Endothelial cell of umbilical vein (primary cell): ENCODE results near the gene AIF1. TPM values are rescaled to one million over a fixed set of nuclear protein-coding genes. Genes with fewer than 3 reads are reported as not detected.

Source experiments
- BruUV-seq: library from RNA; stranded (reverse); fragments of 400-500 nt; replicated peaks from 2 replicates; lab custom pipeline; 2021; lab: Mats Ljungman, UMichigan
- CTCF ChIA-PET: fragments of 300-600, 350-600 bp; sonication (Branson Sonifier 250); formaldehyde crosslinking; loops from one replicate; lab custom pipeline; 2021; ENCODE audit warnings: antibody characterized with exemption, inconsistent platforms; lab: Charles Lee
- POLR2A ChIA-PET: fragments of 300-600, 350-600 bp; sonication (Branson Sonifier 250); formaldehyde crosslinking; loops from one replicate; lab custom pipeline; 2021; ENCODE audit warnings: antibody characterized with exemption, inconsistent platforms; lab: Charles Lee
- DNase-seq: peaks from one replicate; pipeline ENCODE4 v3.0.0-alpha.2; 2011; ENCODE audit warnings: low read depth, low spot score
- FAIRE-seq: peaks from 2 replicates; lab custom pipeline; 2011; peaks lifted over from hg19 to GRCh38; lab: Jason Lieb, UNC
- H2AFZ ChIP-seq: 2 replicates; pipeline ENCODE4 v1.6.0; 2012; ENCODE audit warnings: low read depth, low read length, control low read depth, inconsistent platforms
- H3K27ac ChIP-seq: 2 replicates; pipeline ENCODE4 v1.5.1; 2011; ENCODE audit warnings: low read depth, mild to moderate bottlenecking, control low read depth, low read length, moderate library complexity; ENCODE audit not compliant: insufficient read depth
- H3K27me3 ChIP-seq, 2 experiments: 2 replicates each; pipeline versions ENCODE4 v1.6.0 to v1.6.1; 2011; ENCODE audit warnings: low read length in 2 of 2, mixed read lengths in 1 of 2; ENCODE audit not compliant: control insufficient read depth in 2 of 2, insufficient read depth in 2 of 2
- H3K36me3 ChIP-seq, 2 experiments: 2 replicates in 1 of 2; 3 replicates in 1 of 2; pipeline ENCODE4 v1.5.1; 2011; ENCODE audit warnings: low read length in 2 of 2, mild to moderate bottlenecking in 1 of 2, moderate library complexity in 1 of 2; ENCODE audit not compliant: control insufficient read depth in 2 of 2, insufficient read depth in 2 of 2; ENCODE audit errors: extremely low read depth in 1 of 2
- H3K4me1 ChIP-seq: 3 replicates; pipeline ENCODE4 v1.5.1; 2011; ENCODE audit warnings: mild to moderate bottlenecking, low read length; ENCODE audit not compliant: control insufficient read depth, insufficient read depth; ENCODE audit errors: extremely low read depth
- H3K4me2 ChIP-seq: 2 replicates; pipeline ENCODE4 v1.6.1; 2011; ENCODE audit warnings: low read length, control low read depth, mixed read lengths; ENCODE audit not compliant: insufficient read depth
- H3K4me3 ChIP-seq, 3 experiments: fragments of 200-600 bp in 1 of 3; sonication (generic), shearing (Covaris generic) in 1 of 3; replicated peaks in 1 of 3; 2 replicates each; pipeline ENCODE4 v1.5.1; 2011 to 2016; ENCODE audit warnings: control low read depth in 3 of 3, low read length in 3 of 3, mild to moderate bottlenecking in 2 of 3, inconsistent platforms in 1 of 3, low read depth in 1 of 3, moderate library complexity in 1 of 3; ENCODE audit not compliant: insufficient read depth in 1 of 3
- H3K79me2 ChIP-seq: 2 replicates; pipeline ENCODE4 v1.6.0; 2012; ENCODE audit warnings: low read length, inconsistent platforms; ENCODE audit not compliant: control insufficient read depth, insufficient read depth
- H3K9ac ChIP-seq: replicated peaks from 2 replicates; pipeline ENCODE3; 2011; ENCODE audit warnings: low read length, control low read depth; ENCODE audit not compliant: insufficient read depth; ENCODE audit errors: extremely low read depth
- H3K9me1 ChIP-seq: replicated peaks from 3 replicates; pipeline ENCODE4 v1.6.0; 2011; ENCODE audit warnings: mild to moderate bottlenecking, low read length; ENCODE audit not compliant: control insufficient read depth, insufficient read depth; ENCODE audit errors: extremely low read depth
- H3K9me3 ChIP-seq: replicated peaks from 2 replicates; pipeline ENCODE4 v1.5.1; 2012; ENCODE audit warnings: low read length, inconsistent platforms; ENCODE audit not compliant: control insufficient read depth, insufficient read depth
- H4K20me1 ChIP-seq: replicated peaks from 2 replicates; pipeline ENCODE3; 2011; ENCODE audit warnings: mild to moderate bottlenecking, low read length; ENCODE audit not compliant: control insufficient read depth, insufficient read depth; ENCODE audit errors: extremely low read depth
- CTCF ChIP-seq, 2 donors: IDR thresholded peaks; 1 replicate in 1 of 2; 2 replicates in 1 of 2; pipeline ENCODE4 v1.5.1; 2011; ENCODE audit warnings: low read length in 2 of 2, mild to moderate bottlenecking in 2 of 2, moderate library complexity in 2 of 2, control low read depth in 1 of 2, inconsistent platforms in 1 of 2, low read depth in 1 of 2; ENCODE audit not compliant: insufficient read depth in 1 of 2; ENCODE audit errors: extremely low read depth in 1 of 2
- EZH2 ChIP-seq: IDR thresholded peaks from 2 replicates; pipeline ENCODE4 v1.6.1; 2012; ENCODE audit warnings: borderline replicate concordance, low read depth, mild to moderate bottlenecking, moderate library complexity, low read length, inconsistent platforms; ENCODE audit not compliant: severe bottlenecking
- FOS ChIP-seq: IDR thresholded peaks from 2 replicates; pipeline ENCODE4 v1.6.1; 2011; ENCODE audit warnings: mild to moderate bottlenecking, low read length, moderate library complexity, borderline replicate concordance; ENCODE audit not compliant: insufficient read depth
- GATA2 ChIP-seq: IDR thresholded peaks from 2 replicates; pipeline ENCODE4 v1.7.0; 2011; ENCODE audit warnings: low read depth, mild to moderate bottlenecking, moderate library complexity, mixed read lengths, low read length; ENCODE audit not compliant: insufficient read length, insufficient read depth
- JUN ChIP-seq: IDR thresholded peaks from 2 replicates; pipeline ENCODE4 v1.6.1; 2011; ENCODE audit warnings: borderline replicate concordance, low read depth; ENCODE audit not compliant: insufficient read length, insufficient read depth
- MAX ChIP-seq: IDR thresholded peaks from 2 replicates; pipeline ENCODE4 v1.6.1; 2011; ENCODE audit not compliant: insufficient read depth, insufficient read length
- MYC ChIP-seq: IDR thresholded peaks from one replicate; pipeline ENCODE4 v1.6.1; 2011; ENCODE audit warnings: mild to moderate bottlenecking, low read depth, low read length
- POLR2A ChIP-seq: IDR thresholded peaks from 2 replicates; pipeline ENCODE4 v1.6.1; 2012; ENCODE audit warnings: low read depth, mild to moderate bottlenecking, control low read depth, low read length
- POLR2AphosphoS5 ChIP-seq: IDR thresholded peaks from 2 replicates; pipeline ENCODE4 v1.6.1; 2012; ENCODE audit warnings: low read depth, mild to moderate bottlenecking, control low read depth, low read length, moderate library complexity; ENCODE audit not compliant: insufficient read depth
- dilution Hi-C: fragments of 300-500 bp; cut with MboI; formaldehyde crosslinking; loops from one replicate; pipeline ENCODE4 v1.15.0; 2019; ENCODE audit warnings: low sequenced_read_pairs; ENCODE audit not compliant: extremely low pct_ligation_motif_present
- intact Hi-C: fragments of 100-400 bp; cut with micrococcal nuclease; formaldehyde crosslinking; loops from one replicate; pipeline ENCODE4 v1.10.0; 2022
- polyA plus RNA-seq, 4 experiments: library from polyadenylated mRNA; depleted of rRNA in 3 of 4; stranded (reverse) in 3 of 4; unstranded in 1 of 4; fragments of >200 nt; gene quantifications; 2 replicates each; pipeline versions ENCODE4 v1.2.1 to v1.2.3, GENCODE V29; 2011 to 2012; ENCODE audit warnings: missing spikeins in 1 of 4
- total RNA-seq: library from RNA; stranded (reverse); gene quantifications from 2 replicates; pipeline ENCODE4 v1.2.3, GENCODE V29; 2021

Gene AIF1
- total and polyA plus RNA-seq, 2 donors (not counting 3 experiments of a cell fraction or from before 2014, with no cell fraction given), result not detected

DNA sequence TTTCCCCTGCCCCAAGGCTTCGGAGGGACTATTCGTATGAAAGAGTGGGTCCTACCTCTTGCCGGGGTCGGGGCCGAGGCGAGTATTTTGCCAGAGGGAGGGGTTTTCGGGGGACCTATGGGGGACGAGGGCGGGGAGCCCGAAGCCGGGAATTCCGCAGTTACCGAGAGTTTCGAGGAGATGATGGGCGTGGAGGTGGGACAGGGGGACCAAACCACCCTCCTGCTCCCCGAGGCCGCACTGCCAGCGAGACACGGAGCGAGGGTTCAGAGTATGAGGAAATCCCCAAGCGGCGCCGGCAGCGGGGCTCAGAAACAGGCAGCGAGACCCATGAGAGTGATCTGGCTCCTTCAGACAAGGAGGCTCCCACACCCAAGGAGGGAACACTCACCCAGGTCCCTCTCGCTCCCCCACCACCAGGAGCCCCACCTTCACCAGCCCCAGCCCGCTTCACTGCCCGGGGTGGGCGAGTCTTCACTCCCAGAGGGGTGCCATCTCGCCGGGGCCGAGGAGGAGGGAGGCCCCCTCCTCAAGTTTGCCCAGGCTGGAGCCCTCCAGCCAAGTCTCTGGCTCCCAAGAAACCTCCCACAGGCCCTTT, 16.7 kb downstream of the AIF1 start:
- Histone ChIP-seq H3K4me1 (no peaks in the 10 kb centered on the region), H3K4me2 (no peak overlapping the region), H3K79me2 (peaks cover 26% of the 10 kb centered on the region), H3K27me3 (no peaks in the 10 kb centered on the region), H3K4me3 (no peak overlapping the region), H2AFZ (no peak overlapping the region), H3K9me3 (no peaks in the 10 kb centered on the region), H3K9ac (no peak overlapping the region), H4K20me1 (peaks cover 3% of the 10 kb centered on the region), H3K9me1 (no peaks in the 10 kb centered on the region), H3K27ac (no peak overlapping the region), H3K36me3 (peaks cover 51 to 84% of the 10 kb centered on the region in 2 experiments)
- dilution Hi-C loops, result no loop called here
- DNase-seq (no peak), FAIRE-seq (no peak)
- POLR2A ChIA-PET, result no interaction called here
- no TSS peak for BruUV-seq
- TF ChIP-seq POLR2AphosphoS5 (no peak), CTCF (IDR thresholded peaks at IDR 0.05; ENCODE audit: extremely low read depth in 1 of 2, insufficient read depth in 1 of 2, low read depth in 1 of 2, low read length in 2 of 2) (no peak), MYC (no peak), POLR2A (no peak), MAX (no peak), FOS (no peak), JUN (no peak), EZH2 (no peak), GATA2 (no peak)
- CTCF ChIA-PET, result no interaction called here
- intact Hi-C loops, result no loop called here
